ENCODE results near the gene MARS1. TPM values are rescaled to one million over a fixed set of nuclear protein-coding genes. Genes with fewer than 3 reads are reported as not detected.

MARS1 gene
- total RNA-seq, 1 donor from 2014 or later: 141 TPM

DNA sequence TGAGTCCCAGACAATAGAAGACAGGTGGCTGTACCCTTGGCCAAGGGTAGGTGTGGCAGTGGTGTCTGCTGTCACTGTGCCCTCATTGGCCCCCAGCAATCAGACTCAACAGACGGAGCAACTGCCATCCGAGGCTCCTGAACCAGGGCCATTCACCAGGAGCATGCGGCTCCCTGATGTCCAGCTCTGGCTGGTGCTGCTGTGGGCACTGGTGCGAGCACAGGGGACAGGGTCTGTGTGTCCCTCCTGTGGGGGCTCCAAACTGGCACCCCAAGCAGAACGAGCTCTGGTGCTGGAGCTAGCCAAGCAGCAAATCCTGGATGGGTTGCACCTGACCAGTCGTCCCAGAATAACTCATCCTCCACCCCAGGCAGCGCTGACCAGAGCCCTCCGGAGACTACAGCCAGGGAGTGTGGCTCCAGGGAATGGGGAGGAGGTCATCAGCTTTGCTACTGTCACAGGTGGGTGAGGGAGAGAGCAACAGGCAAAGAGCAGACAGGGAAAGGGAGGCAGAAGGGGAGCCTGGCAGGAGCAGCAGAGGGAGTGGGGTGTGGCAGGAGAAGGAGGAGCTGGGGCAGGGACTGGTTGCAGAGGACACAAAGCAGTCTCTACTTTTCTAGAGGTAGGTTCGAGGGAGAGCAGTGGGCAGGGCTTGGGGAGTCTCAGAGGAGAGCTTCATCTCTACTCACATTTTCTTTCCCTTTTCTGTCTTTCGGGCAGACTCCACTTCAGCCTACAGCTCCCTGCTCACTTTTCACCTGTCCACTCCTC is 32.3 kb upstream of the MARS1 start:
- Histone ChIP-seq H3K27me3 (no peaks in the 10 kb centered on the region), H3K4me1 (peaks cover 12% of the 10 kb centered on the region), H3K27ac (no peak overlapping the region), H3K9me3 (no peaks in the 10 kb centered on the region), H3K4me3 (no peak overlapping the region), H3K36me3 (no peaks in the 10 kb centered on the region)
- intact Hi-C loops (cut with DNase I): loop anchor here (10.0 kb wide), 1 partner anchor 191 kb away; no protein-coding TSS in a partner anchor
- no peak for ATAC-seq
- no peak for DNase-seq
- TF ChIP-seq, protein P1, sequence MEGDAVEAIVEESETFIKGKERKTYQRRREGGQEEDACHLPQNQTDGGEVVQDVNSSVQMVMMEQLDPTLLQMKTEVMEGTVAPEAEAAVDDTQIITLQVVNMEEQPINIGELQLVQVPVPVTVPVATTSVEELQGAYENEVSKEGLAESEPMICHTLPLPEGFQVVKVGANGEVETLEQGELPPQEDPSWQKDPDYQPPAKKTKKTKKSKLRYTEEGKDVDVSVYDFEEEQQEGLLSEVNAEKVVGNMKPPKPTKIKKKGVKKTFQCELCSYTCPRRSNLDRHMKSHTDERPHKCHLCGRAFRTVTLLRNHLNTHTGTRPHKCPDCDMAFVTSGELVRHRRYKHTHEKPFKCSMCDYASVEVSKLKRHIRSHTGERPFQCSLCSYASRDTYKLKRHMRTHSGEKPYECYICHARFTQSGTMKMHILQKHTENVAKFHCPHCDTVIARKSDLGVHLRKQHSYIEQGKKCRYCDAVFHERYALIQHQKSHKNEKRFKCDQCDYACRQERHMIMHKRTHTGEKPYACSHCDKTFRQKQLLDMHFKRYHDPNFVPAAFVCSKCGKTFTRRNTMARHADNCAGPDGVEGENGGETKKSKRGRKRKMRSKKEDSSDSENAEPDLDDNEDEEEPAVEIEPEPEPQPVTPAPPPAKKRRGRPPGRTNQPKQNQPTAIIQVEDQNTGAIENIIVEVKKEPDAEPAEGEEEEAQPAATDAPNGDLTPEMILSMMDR (IDR thresholded peaks at IDR 0.05): no peak

DNA sequence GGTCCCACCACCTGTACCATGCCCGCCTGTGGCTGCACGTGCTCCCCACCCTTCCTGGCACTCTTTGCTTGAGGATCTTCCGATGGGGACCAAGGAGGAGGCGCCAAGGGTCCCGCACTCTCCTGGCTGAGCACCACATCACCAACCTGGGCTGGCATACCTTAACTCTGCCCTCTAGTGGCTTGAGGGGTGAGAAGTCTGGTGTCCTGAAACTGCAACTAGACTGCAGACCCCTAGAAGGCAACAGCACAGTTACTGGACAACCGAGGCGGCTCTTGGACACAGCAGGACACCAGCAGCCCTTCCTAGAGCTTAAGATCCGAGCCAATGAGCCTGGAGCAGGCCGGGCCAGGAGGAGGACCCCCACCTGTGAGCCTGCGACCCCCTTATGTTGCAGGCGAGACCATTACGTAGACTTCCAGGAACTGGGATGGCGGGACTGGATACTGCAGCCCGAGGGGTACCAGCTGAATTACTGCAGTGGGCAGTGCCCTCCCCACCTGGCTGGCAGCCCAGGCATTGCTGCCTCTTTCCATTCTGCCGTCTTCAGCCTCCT is 31.6 kb upstream of the MARS1 start:
- Histone ChIP-seq H3K4me1 (peaks cover 18% of the 10 kb centered on the region), H3K36me3 (no peaks in the 10 kb centered on the region), H3K27me3 (peaks cover 4% of the 10 kb centered on the region), H3K4me3 (no peak overlapping the region), H3K27ac (no peak overlapping the region), H3K9me3 (no peaks in the 10 kb centered on the region)
- intact Hi-C loops (cut with DNase I): loop anchor here (10.0 kb wide), 1 partner anchor 191 kb away; no protein-coding TSS in a partner anchor
- DNase-seq (no peak), ATAC-seq (peak; percentile 7)
- TF ChIP-seq, protein P1 (IDR thresholded peaks at IDR 0.05): peak; percentile 44

DNA sequence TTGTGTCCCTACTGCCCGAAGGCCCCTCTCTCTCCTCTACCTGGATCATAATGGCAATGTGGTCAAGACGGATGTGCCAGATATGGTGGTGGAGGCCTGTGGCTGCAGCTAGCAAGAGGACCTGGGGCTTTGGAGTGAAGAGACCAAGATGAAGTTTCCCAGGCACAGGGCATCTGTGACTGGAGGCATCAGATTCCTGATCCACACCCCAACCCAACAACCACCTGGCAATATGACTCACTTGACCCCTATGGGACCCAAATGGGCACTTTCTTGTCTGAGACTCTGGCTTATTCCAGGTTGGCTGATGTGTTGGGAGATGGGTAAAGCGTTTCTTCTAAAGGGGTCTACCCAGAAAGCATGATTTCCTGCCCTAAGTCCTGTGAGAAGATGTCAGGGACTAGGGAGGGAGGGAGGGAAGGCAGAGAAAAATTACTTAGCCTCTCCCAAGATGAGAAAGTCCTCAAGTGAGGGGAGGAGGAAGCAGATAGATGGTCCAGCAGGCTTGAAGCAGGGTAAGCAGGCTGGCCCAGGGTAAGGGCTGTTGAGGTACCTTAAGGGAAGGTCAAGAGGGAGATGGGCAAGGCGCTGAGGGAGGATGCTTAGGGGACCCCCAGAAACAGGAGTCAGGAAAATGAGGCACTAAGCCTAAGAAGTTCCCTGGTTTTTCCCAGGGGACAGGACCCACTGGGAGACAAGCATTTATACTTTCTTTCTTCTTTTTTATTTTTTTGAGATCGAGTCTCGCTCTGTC is 31.0 kb upstream of the MARS1 start:
- Histone ChIP-seq H3K4me3 (no peak overlapping the region), H3K27me3 (peaks cover 6% of the 10 kb centered on the region), H3K36me3 (no peaks in the 10 kb centered on the region), H3K9me3 (no peaks in the 10 kb centered on the region), H3K4me1 (peaks cover 23% of the 10 kb centered on the region), H3K27ac (no peak overlapping the region)
- TF ChIP-seq, protein P1 (IDR thresholded peaks at IDR 0.05): no peak
- intact Hi-C loops (cut with DNase I): loop anchor here (10.0 kb wide), 1 partner anchor 192 kb away; no protein-coding TSS in a partner anchor
- no peak for DNase-seq
- no peak for ATAC-seq

DNA sequence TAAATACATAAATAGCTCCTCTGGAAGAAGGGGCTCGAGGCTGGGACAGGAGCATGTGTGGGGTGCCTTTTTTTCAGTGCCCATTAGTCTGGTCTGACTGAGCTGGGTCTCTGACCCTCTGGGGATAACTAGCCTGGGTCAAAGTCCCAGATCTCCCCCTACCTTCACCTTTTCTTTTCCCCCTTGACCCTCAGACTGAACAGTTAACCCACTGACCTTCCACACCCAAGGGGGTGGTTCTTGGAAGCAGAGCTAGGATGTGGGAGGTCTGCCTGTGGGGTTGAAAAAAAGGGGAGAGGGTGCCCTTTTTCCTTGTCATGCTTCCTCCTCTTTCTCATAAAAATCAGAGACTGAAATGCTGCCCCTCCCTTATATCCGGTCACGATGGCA is 29.2 kb upstream of the MARS1 start:
- TF ChIP-seq, protein P1 (IDR thresholded peaks at IDR 0.05): no peak
- ATAC-seq (no peak), DNase-seq (no peak)
- H3K4me1 ChIP-seq: peaks cover 32% of the 10 kb centered on the region
- peak overlapping the region; percentile 84 for H3K27ac ChIP-seq
- no peaks in the 10 kb centered on the region for H3K36me3 ChIP-seq
- H3K9me3 ChIP-seq: no peaks in the 10 kb centered on the region
- H3K27me3 ChIP-seq: peaks cover 6% of the 10 kb centered on the region
- intact Hi-C loops (cut with DNase I): loop anchor here (10.0 kb wide), 1 partner anchor 194 kb away; no protein-coding TSS in a partner anchor
- peak overlapping the region; percentile 79 for H3K4me3 ChIP-seq

DNA sequence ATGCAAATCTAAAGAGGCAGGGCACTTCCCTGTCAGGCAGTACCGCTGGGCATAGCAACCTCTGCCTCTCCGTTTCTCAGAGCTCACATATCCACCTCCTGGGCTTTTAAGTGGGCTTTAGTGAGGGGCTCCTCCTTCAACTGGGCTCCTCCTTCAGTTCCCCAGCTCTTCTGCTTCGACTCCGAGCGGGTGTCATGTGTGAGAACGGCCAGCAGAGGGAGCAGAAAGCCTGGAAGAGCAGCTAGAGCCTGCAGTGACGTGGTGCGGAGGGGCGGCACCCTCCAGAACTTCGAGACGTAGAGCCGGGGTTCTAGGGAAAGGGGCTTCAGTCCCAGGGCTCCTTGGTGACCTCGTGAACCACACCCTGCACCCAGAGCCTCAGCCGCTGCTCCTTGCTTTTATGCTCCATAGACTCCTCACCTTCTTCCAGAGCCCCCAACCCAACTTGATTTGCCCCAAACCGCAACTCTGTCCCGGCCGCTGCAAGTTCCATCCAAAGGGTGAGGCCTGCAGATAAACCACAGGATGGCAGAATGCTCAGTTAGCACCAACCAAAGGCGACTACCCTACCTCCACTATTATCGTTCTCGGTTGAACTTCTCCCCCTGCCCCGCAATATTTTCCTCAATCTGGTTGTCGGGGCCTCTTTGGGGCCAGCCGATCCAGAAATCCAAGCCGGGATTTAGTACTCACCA is 28.7 kb upstream of the MARS1 start:
- H3K4me1 ChIP-seq: peaks cover 32% of the 10 kb centered on the region
- no peaks in the 10 kb centered on the region for H3K9me3 ChIP-seq
- intact Hi-C loops (cut with DNase I): loop anchor here (10.0 kb wide), 1 partner anchor 194 kb away; no protein-coding TSS in a partner anchor
- TF ChIP-seq, protein P1 (IDR thresholded peaks at IDR 0.05): peak; percentile 96
- H3K36me3 ChIP-seq: no peaks in the 10 kb centered on the region
- DNase-seq (peak; percentile 96), ATAC-seq (peak; percentile 90)
- H3K27ac ChIP-seq: peak overlapping the region; percentile 84
- H3K4me3 ChIP-seq: peak overlapping the region; percentile 79
- H3K27me3 ChIP-seq: peaks cover 6% of the 10 kb centered on the region
